ENCODE measurements around the gene DGKI.

DNA sequence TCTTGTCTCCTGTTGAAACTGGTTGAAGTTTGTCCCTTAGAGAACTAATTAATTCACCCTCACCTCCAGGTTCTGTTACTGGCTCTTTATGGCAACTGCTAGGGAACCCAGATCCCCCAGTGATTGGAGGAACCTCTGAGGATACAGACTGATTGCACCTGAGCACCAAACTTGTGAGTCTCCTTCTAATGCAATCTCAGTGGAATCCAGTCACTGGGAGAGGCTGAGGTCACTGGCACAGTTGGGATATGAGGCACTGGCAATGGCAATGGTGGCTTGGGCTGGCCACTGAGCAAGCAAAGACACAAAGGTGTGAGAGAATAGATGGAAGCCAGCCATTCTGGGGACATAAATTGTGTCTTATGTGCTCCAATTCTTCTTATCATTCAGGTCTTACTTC is 5.3 kb upstream of the DGKI start:
- TF ChIP-seq CTCF (IDR thresholded peaks at IDR 0.05), result no peak
- TF ChIP-seq POLR2A (IDR thresholded peaks at IDR 0.05), result no peak
